ENCODE data around the gene CCM2L. TPM values are rescaled to one million over a fixed set of nuclear protein-coding genes. Genes with fewer than 3 reads are reported as not detected.

CCM2L gene
- total RNA-seq, 2 donors from 2014 or later, result 5.2 to 7.8 TPM

GRCh38 chr20:31974951-31975487 lies 35.2 kb upstream of the CCM2L start:
- H3K36me3 ChIP-seq (ENCODE audit: control insufficient read depth, insufficient read depth, low read length), result no peaks in the 10 kb centered on the region
- TF ChIP-seq, protein P1, sequence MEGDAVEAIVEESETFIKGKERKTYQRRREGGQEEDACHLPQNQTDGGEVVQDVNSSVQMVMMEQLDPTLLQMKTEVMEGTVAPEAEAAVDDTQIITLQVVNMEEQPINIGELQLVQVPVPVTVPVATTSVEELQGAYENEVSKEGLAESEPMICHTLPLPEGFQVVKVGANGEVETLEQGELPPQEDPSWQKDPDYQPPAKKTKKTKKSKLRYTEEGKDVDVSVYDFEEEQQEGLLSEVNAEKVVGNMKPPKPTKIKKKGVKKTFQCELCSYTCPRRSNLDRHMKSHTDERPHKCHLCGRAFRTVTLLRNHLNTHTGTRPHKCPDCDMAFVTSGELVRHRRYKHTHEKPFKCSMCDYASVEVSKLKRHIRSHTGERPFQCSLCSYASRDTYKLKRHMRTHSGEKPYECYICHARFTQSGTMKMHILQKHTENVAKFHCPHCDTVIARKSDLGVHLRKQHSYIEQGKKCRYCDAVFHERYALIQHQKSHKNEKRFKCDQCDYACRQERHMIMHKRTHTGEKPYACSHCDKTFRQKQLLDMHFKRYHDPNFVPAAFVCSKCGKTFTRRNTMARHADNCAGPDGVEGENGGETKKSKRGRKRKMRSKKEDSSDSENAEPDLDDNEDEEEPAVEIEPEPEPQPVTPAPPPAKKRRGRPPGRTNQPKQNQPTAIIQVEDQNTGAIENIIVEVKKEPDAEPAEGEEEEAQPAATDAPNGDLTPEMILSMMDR (conservative IDR thresholded peaks at IDR 0.05), result no peak
- no peaks in the 10 kb centered on the region for H3K9me3 ChIP-seq (ENCODE audit: control insufficient read depth, low read length)
- Mint-ChIP-seq H3K9me3 (no peaks in the 10 kb centered on the region), H3K27ac (no peak overlapping the region), H3K27me3 (ENCODE audit: insufficient read depth) (peaks cover 35% of the 10 kb centered on the region), H3K4me1 (peaks cover 48% of the 10 kb centered on the region), H3K4me3 (peak overlapping the region; percentile 17), H3K36me3 (ENCODE audit: low read depth) (no peaks in the 10 kb centered on the region)
- H3K4me1 ChIP-seq (ENCODE audit: control insufficient read depth, insufficient read depth, low read length), result peaks cover 19% of the 10 kb centered on the region
- peak overlapping the region; percentile 74 for H3K27ac ChIP-seq (ENCODE audit: low read depth, low read length)
- peak; percentile 78 for DNase-seq
- no peak overlapping the region for H3K4me3 ChIP-seq (ENCODE audit: low read length)
- H3K27me3 ChIP-seq (ENCODE audit: control insufficient read depth, insufficient read depth, low read length, poor library complexity, severe bottlenecking), result peaks cover 5% of the 10 kb centered on the region
- no peak overlapping the region for H3K9ac ChIP-seq (ENCODE audit: extremely low read depth, low read length, poor library complexity, severe bottlenecking)
- WGBS, 2 experiments (ENCODE audit: insufficient coverage in 1 of 2, insufficient read length in 1 of 2), result 0 to 50% methylated on average over 1 to 10 of the region's 10 CpGs

DNA sequence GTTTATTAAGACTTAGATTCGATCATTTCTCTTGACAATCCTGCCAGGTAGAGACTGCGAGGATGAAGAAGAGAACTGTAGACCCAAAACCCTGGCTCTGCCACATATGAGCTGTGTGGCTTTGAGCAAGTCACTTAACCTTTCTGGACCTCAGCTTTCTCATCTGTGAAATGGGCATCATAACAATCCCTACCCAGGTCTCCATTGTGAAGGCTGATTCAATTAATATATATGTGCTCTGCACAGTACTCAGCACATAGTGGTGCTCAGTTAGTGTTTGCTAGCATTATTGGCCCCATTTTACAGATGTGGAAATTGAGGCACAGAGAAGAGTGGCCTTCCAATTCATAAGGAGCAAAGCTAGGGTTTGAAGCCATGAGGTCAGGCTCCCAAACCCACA lies 34.4 kb upstream of the CCM2L start:
- Mint-ChIP-seq H3K27ac (no peak overlapping the region), H3K4me3 (no peak overlapping the region), H3K36me3 (ENCODE audit: low read depth) (no peaks in the 10 kb centered on the region), H3K9me3 (no peaks in the 10 kb centered on the region), H3K27me3 (ENCODE audit: insufficient read depth) (peaks cover 30% of the 10 kb centered on the region), H3K4me1 (peaks cover 40% of the 10 kb centered on the region)
- Histone ChIP-seq H3K9ac (ENCODE audit: extremely low read depth, low read length, poor library complexity, severe bottlenecking) (no peak overlapping the region), H3K4me3 (ENCODE audit: low read length) (no peak overlapping the region), H3K4me1 (ENCODE audit: control insufficient read depth, insufficient read depth, low read length) (peaks cover 16% of the 10 kb centered on the region), H3K27me3 (ENCODE audit: control insufficient read depth, insufficient read depth, low read length, poor library complexity, severe bottlenecking) (peaks cover 1% of the 10 kb centered on the region), H3K9me3 (ENCODE audit: control insufficient read depth, low read length) (no peaks in the 10 kb centered on the region), H3K27ac (ENCODE audit: low read depth, low read length) (no peak overlapping the region), H3K36me3 (ENCODE audit: control insufficient read depth, insufficient read depth, low read length) (no peaks in the 10 kb centered on the region)
- DNase-seq, result no peak
- TF ChIP-seq, protein P1 (conservative IDR thresholded peaks at IDR 0.05), result no peak
- WGBS, 2 experiments (ENCODE audit: insufficient coverage in 1 of 2, insufficient read length in 1 of 2), result 82% methylated on average over 2 of the region's 2 CpGs; no CpG with 5 or more reads in 1 of the 2 experiments

DNA sequence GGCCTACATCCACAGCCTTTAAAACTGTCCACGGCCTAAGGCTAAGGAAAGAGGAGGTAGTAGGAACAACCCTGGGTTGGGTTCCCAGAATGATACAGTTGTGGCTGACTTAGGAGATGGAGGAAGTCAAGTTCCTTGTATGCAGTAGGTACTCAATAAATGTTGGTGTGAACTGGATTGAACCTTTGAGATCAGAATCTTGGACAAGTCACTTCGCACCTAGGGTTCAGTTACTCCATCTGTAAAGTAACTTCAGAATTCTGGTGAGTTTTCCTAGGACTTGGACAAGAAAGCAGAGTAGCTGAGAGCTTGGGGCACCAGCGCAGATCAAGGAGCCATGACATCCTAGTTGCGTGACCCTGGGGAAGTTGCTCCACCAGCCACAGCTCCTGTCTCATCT lies 33.2 kb upstream of the CCM2L start:
- Histone ChIP-seq H3K4me1 (ENCODE audit: control insufficient read depth, insufficient read depth, low read length) (peaks cover 16% of the 10 kb centered on the region), H3K36me3 (ENCODE audit: control insufficient read depth, insufficient read depth, low read length) (no peaks in the 10 kb centered on the region), H3K4me3 (ENCODE audit: low read length) (no peak overlapping the region), H3K9ac (ENCODE audit: extremely low read depth, low read length, poor library complexity, severe bottlenecking) (no peak overlapping the region), H3K27me3 (ENCODE audit: control insufficient read depth, insufficient read depth, low read length, poor library complexity, severe bottlenecking) (peaks cover 4% of the 10 kb centered on the region), H3K27ac (ENCODE audit: low read depth, low read length) (no peak overlapping the region), H3K9me3 (ENCODE audit: control insufficient read depth, low read length) (no peaks in the 10 kb centered on the region)
- no peak for DNase-seq
- Mint-ChIP-seq H3K4me1 (peaks cover 28% of the 10 kb centered on the region), H3K9me3 (no peaks in the 10 kb centered on the region), H3K36me3 (ENCODE audit: low read depth) (no peaks in the 10 kb centered on the region), H3K27me3 (ENCODE audit: insufficient read depth) (peaks cover 28% of the 10 kb centered on the region), H3K4me3 (no peak overlapping the region), H3K27ac (peak overlapping the region; percentile 3)
- TF ChIP-seq, protein P1 (conservative IDR thresholded peaks at IDR 0.05), result no peak
- WGBS, 2 experiments (ENCODE audit: insufficient coverage in 1 of 2, insufficient read length in 1 of 2), result 85 to 96% methylated on average over 4 of the region's 4 CpGs
